HepG2 (cell line): ENCODE data around the gene AARS1. TPM values are rescaled to one million over a fixed set of nuclear protein-coding genes. Genes with fewer than 3 reads are reported as not detected.

Source experiments
- ASH2L ChIP-seq: fragments of 300-600, 200-600 bp; sonication (generic); IDR thresholded peaks from 2 replicates; pipeline ENCODE4 v1.7.0; 2017; ENCODE audit warnings: low read depth, mild to moderate bottlenecking, moderate library complexity, mixed read lengths, low read length; ENCODE audit not compliant: insufficient read length
- ELK4 ChIP-seq: sonication (generic); formaldehyde crosslinking; IDR thresholded peaks from 2 replicates; pipeline ENCODE4 v1.9.0; 2021; ENCODE audit warnings: missing genetic modification reagents, borderline replicate concordance
- FIP1L1 ChIP-seq: fragments of 200-400 bp; formaldehyde crosslinking; IDR thresholded peaks from 2 replicates; pipeline ENCODE4 v1.6.1; 2018; ENCODE audit warnings: low read depth, mild to moderate bottlenecking, low read length, moderate library complexity, borderline replicate concordance; ENCODE audit not compliant: insufficient read depth
- FOXM1 ChIP-seq: sonication (generic); formaldehyde crosslinking; IDR thresholded peaks from 2 replicates; pipeline ENCODE4 v1.5.0; 2020; ENCODE audit warnings: missing genetic modification reagents
- HMGA1 ChIP-seq: sonication (generic); formaldehyde crosslinking; conservative IDR thresholded peaks from 2 replicates; pipeline ENCODE4 v1.4.0; 2020; ENCODE audit warnings: missing genetic modification reagents
- HNRNPH1 ChIP-seq: fragments of 200-400 bp; formaldehyde crosslinking; optimal IDR thresholded peaks from 2 replicates; pipeline ENCODE3; 2017; ENCODE audit warnings: mild to moderate bottlenecking, low read depth, low read length
- HNRNPUL1 ChIP-seq: fragments of 200-400 bp; formaldehyde crosslinking; IDR thresholded peaks from 2 replicates; pipeline ENCODE4 v1.6.1; 2017; ENCODE audit warnings: low read depth, mild to moderate bottlenecking, low read length, moderate library complexity
- RBM22 ChIP-seq: fragments of 200-400 bp; formaldehyde crosslinking; optimal IDR thresholded peaks from 2 replicates; pipeline ENCODE3; 2017; ENCODE audit warnings: mild to moderate bottlenecking, low read length, moderate library complexity
- SNAPC2 ChIP-seq: sonication (generic); formaldehyde crosslinking; IDR thresholded peaks from 2 replicates; pipeline ENCODE4 v1.8.1; 2022; ENCODE audit warnings: mild to moderate bottlenecking, missing genetic modification reagents
- SP5 ChIP-seq: IDR thresholded peaks from 2 replicates; pipeline ENCODE4 v1.6.1; 2016; ENCODE audit warnings: low read depth, borderline replicate concordance
- THAP8 ChIP-seq: sonication (generic); formaldehyde crosslinking; IDR thresholded peaks from 2 replicates; pipeline ENCODE4 v1.5.1; 2020; ENCODE audit warnings: missing genetic modification reagents, mild to moderate bottlenecking, borderline replicate concordance
- UBTF ChIP-seq: sonication (generic); formaldehyde crosslinking; IDR thresholded peaks from 2 replicates; pipeline ENCODE4 v1.4.0; 2020; ENCODE audit warnings: mild to moderate bottlenecking, missing genetic modification reagents
- XBP1 ChIP-seq: sonication (generic); formaldehyde crosslinking; IDR thresholded peaks from 2 replicates; pipeline ENCODE4 v1.5.0; 2020; ENCODE audit warnings: missing genetic modification reagents
- ZFP90 ChIP-seq: sonication (generic); formaldehyde crosslinking; IDR thresholded peaks from 2 replicates; pipeline ENCODE4 v1.8.0; 2022; ENCODE audit warnings: missing genetic modification reagents, mild to moderate bottlenecking, inconsistent platforms, borderline replicate concordance
- ZNF414 ChIP-seq: sonication (generic); formaldehyde crosslinking; IDR thresholded peaks from 2 replicates; pipeline ENCODE4 v1.5.0; 2020; ENCODE audit warnings: missing genetic modification reagents
- ZNF597 ChIP-seq: sonication (generic); formaldehyde crosslinking; IDR thresholded peaks from 2 replicates; pipeline ENCODE4 v1.5.0; 2020; ENCODE audit warnings: missing genetic modification reagents
- ZNF607 ChIP-seq: sonication (generic); formaldehyde crosslinking; IDR thresholded peaks from 2 replicates; pipeline ENCODE4 v1.5.1; 2020; ENCODE audit warnings: missing genetic modification reagents, mild to moderate bottlenecking, borderline replicate concordance
- ZNF616 ChIP-seq: sonication (generic); formaldehyde crosslinking; IDR thresholded peaks from 2 replicates; pipeline ENCODE4 v1.5.0; 2020; ENCODE audit warnings: low read depth, mild to moderate bottlenecking, missing genetic modification reagents
- ZNF781 ChIP-seq: sonication (generic); formaldehyde crosslinking; IDR thresholded peaks from 2 replicates; pipeline ENCODE4 v1.5.1; 2020; ENCODE audit warnings: borderline replicate concordance, mild to moderate bottlenecking, missing genetic modification reagents; ENCODE audit errors: not compliant biosample characterization
- ZSCAN9 ChIP-seq: IDR thresholded peaks from 2 replicates; pipeline ENCODE4 v1.6.1; 2016; ENCODE audit warnings: borderline replicate concordance
- polyA plus RNA-seq, 8 experiments: library from polyadenylated mRNA; depleted of rRNA in 3 of 8; stranded (reverse) in 7 of 8; unstranded in 1 of 8; fragments of >200 nt; fragmentation: Illumina TruSeq in 4 of 8; extraction: Trizol in 4 of 8; gene quantifications; 2 replicates each; pipeline versions ENCODE4 v1.2.1 to v1.2.3, GENCODE V29; 2011 to 2016; ENCODE audit warnings: low read depth in 4 of 8, missing spikeins in 1 of 8, mixed read lengths in 1 of 8; ENCODE audit not compliant: insufficient read depth in 1 of 8
- total RNA-seq, 5 experiments: library from RNA; depleted of rRNA; stranded (reverse); fragments of >200 nt; fragmentation: Illumina TruSeq; extraction: Trizol; gene quantifications; 2 replicates each; pipeline ENCODE4 v1.2.3, GENCODE V29; 2016; ENCODE audit warnings: low read depth in 1 of 5

AARS1 gene
- total and polyA plus RNA-seq, 2 of the 13 experiments (the other 11 are each of a cell fraction or from before 2014, with no cell fraction given): 107 to 132 TPM

- TF ChIP-seq ZNF414 (no peak; the same call in 1 of the 2 replicates), FIP1L1 (no peak), SP5 (no peak), SNAPC2 (CRISPR knock-in tag) (no peak), THAP8 (no peak), ELK4 (CRISPR knock-in tag) (no peak), UBTF (CRISPR knock-in tag) (peak; percentile 90; the same call in 1 of the 2 replicates), ASH2L (no peak), HMGA1 (CRISPR knock-in tag) (no peak), RBM22 (no peak), HNRNPUL1 (no peak), ZNF597 (CRISPR knock-in tag) (no peak), ZNF781 (CRISPR knock-in tag) (no peak), ZNF616 (no peak), ZSCAN9 (CRISPR knock-in tag) (0 out of 2 replicates have a peak, but pooled peaks have one; percentile 18), ZFP90 (CRISPR knock-in tag) (peak; percentile 50; the same call in 1 of the 2 replicates), HNRNPH1 (no peak), FOXM1 (CRISPR knock-in tag) (peak; percentile 16; the same call in 1 of the 2 replicates), ZNF607 (CRISPR knock-in tag) (peak; percentile 88), XBP1 (CRISPR knock-in tag) (no peak; the same call in 1 of the 2 replicates)
Observed at GRCh38 chr16:70250748-70251628, 38.3 kb downstream of the AARS1 start (continued).
